Measurements from ENCODE around the gene PSMB8. TPM values are rescaled to one million over a fixed set of nuclear protein-coding genes. Genes with fewer than 3 reads are reported as not detected.

The PSMB8 gene
- total RNA-seq, 1 donor from 2014 or later, result 73.7 TPM

- DNase-seq (ENCODE audit: low spot score), result no peak
Measured at GRCh38 chr6:32857156-32857891, 13.5 kb upstream of the PSMB8 start.

GRCh38 chr6:32855467-32856174 is 11.8 kb upstream of the PSMB8 start:
- no peak for DNase-seq (ENCODE audit: low spot score)

GRCh38 chr6:32854376-32855178 is 10.7 kb upstream of the PSMB8 start:
- DNase-seq (ENCODE audit: low spot score), result peak; percentile 48

- peak; percentile 95 for DNase-seq (ENCODE audit: low spot score)
Measured at GRCh38 chr6:32853541-32854375, 9.9 kb upstream of the PSMB8 start, which contains the start of the genes PSMB9 and TAP1. Gene PSMB9, plus strand, starts transcription at chr6:32854192. Its CDS starts 38 bp downstream, at chr6:32854230. Gene TAP1, minus strand, starts transcription at chr6:32853704. Its CDS starts 68 bp downstream, at chr6:32853636.

- peak; percentile 38 for DNase-seq (ENCODE audit: low spot score)
Measured at GRCh38 chr6:32852844-32853540, 9.1 kb upstream of the PSMB8 start.

GRCh38 chr6:32852018-32852843 is 8.4 kb upstream of the PSMB8 start:
- no peak for DNase-seq (ENCODE audit: low spot score)

- no peak for DNase-seq (ENCODE audit: low spot score)
Measured at GRCh38 chr6:32851025-32851424, 7.2 kb upstream of the PSMB8 start.

- DNase-seq (ENCODE audit: low spot score), result no peak
Measured at GRCh38 chr6:32849126-32849525, 5.3 kb upstream of the PSMB8 start.

- no peak for DNase-seq (ENCODE audit: low spot score)
Measured at GRCh38 chr6:32847795-32848194, 3.9 kb upstream of the PSMB8 start.

- DNase-seq (ENCODE audit: low spot score), result no peak
Measured at GRCh38 chr6:32847004-32847403, 3.2 kb upstream of the PSMB8 start.

GRCh38 chr6:32845384-32845884 is 1.6 kb upstream of the PSMB8 start:
- DNase-seq (ENCODE audit: low spot score), result no peak

- no peak for DNase-seq (ENCODE audit: low spot score)
Measured at GRCh38 chr6:32844839-32845383, 1.1 kb upstream of the PSMB8 start.

- DNase-seq (ENCODE audit: low spot score), result no peak
Measured at GRCh38 chr6:32843331-32843978, 392 bp downstream of the PSMB8 start.

GRCh38 chr6:32842690-32843089 is 1.2 kb downstream of the PSMB8 start:
- no peak for DNase-seq (ENCODE audit: low spot score)

GRCh38 chr6:32842021-32842650 is 1.7 kb downstream of the PSMB8 start:
- no peak for DNase-seq (ENCODE audit: low spot score)

GRCh38 chr6:32840604-32841246 is 3.1 kb downstream of the PSMB8 start:
- no peak for DNase-seq (ENCODE audit: low spot score)

GRCh38 chr6:32839356-32839755 is 4.5 kb downstream of the PSMB8 start:
- no peak for DNase-seq (ENCODE audit: low spot score)

All from mucosa of gallbladder (tissue), 1 donor.